Esophagus squamous epithelium (tissue), 4 donors: ENCODE results near the gene GPR42.

Source experiments
- POLR2A ChIP-seq, 4 donors: fragments of 450-650 bp; IDR thresholded peaks; one replicate each; pipeline ENCODE4 v1.6.1; 2017; ENCODE audit warnings: antibody characterized with exemption in 4 of 4, mild to moderate bottlenecking in 4 of 4, moderate library complexity in 3 of 4
- TF ChIP-seq, protein P1 (sequence below), 6 experiments: fragments of 450-650 bp in 4 of 6; fragments of 200-600 bp in 2 of 6; sonication (generic) in 2 of 6; IDR thresholded peaks; one replicate each; pipeline ENCODE4 v1.5.1; 2016 to 2019; ENCODE audit warnings: antibody characterized with exemption in 6 of 6, mild to moderate bottlenecking in 4 of 6, moderate library complexity in 4 of 6

DNA sequence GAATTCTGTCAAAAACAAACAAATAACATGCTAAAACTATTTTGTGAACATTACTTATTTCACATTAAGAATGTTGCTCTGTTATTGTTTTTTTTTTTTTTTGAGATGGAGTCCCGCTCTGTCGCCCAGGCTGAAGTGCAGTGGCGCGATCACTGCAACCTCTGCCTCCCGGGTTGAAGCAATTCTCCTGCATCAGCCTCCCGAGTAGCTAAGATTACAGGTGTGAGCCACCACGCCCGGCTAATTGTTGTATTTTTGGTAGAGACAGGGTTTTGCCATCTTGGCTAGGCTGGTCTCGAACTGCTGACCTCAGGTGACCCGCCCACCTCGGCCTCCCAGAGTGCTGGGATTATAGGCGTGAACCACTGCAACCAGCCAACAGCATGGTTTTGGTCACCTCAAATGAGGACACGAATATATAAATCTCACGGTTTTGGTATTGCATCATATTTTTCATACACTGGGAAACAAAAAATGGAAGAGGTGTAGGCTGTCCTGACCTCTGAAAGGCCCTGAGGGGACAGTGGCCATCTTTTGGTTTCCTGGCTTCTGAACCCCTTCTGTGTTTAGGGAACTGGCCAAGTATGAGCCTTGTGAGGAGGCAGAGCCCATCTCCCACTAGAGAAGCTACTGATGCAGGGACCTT, 25.5 kb downstream of the GPR42 start:
- no peak for TF ChIP-seq POLR2A (IDR thresholded peaks at IDR 0.05)
- TF ChIP-seq, protein P1, sequence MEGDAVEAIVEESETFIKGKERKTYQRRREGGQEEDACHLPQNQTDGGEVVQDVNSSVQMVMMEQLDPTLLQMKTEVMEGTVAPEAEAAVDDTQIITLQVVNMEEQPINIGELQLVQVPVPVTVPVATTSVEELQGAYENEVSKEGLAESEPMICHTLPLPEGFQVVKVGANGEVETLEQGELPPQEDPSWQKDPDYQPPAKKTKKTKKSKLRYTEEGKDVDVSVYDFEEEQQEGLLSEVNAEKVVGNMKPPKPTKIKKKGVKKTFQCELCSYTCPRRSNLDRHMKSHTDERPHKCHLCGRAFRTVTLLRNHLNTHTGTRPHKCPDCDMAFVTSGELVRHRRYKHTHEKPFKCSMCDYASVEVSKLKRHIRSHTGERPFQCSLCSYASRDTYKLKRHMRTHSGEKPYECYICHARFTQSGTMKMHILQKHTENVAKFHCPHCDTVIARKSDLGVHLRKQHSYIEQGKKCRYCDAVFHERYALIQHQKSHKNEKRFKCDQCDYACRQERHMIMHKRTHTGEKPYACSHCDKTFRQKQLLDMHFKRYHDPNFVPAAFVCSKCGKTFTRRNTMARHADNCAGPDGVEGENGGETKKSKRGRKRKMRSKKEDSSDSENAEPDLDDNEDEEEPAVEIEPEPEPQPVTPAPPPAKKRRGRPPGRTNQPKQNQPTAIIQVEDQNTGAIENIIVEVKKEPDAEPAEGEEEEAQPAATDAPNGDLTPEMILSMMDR (IDR thresholded peaks at IDR 0.05): no peak
